ENCODE results near the gene SF1.

Gene SF1

GRCh38 chr11:64719406-64719805 lies 58.9 kb downstream of the SF1 start:
- Histone ChIP-seq H3K27ac (ENCODE audit: low read depth, low read length) (no peak overlapping the region), H3K27me3 (ENCODE audit: insufficient read depth, low read length, poor library complexity) (peaks cover 7% of the 10 kb centered on the region), H3K9ac (ENCODE audit: low read length) (no peak overlapping the region), H3K36me3 (ENCODE audit: control insufficient read depth, insufficient read depth, low read length) (no peaks in the 10 kb centered on the region), H2AK5ac (ENCODE audit: low read length) (no peak overlapping the region), H3K18ac (ENCODE audit: low read length) (no peak overlapping the region), H3K4me1 (ENCODE audit: control insufficient read depth, low read depth, low read length) (no peaks in the 10 kb centered on the region), H4K5ac (ENCODE audit: low read length) (no peak overlapping the region), H3K4me2 (ENCODE audit: low read length) (no peak overlapping the region), H2BK5ac (ENCODE audit: low read length) (no peak overlapping the region), H4K8ac (ENCODE audit: low read depth, low read length) (no peak overlapping the region), H3K56ac (ENCODE audit: low read length) (no peak overlapping the region), H3K4ac (ENCODE audit: low read depth, low read length) (no peak overlapping the region), H2BK15ac (replicated peaks; ENCODE audit: low read depth) (no peak overlapping the region), H3K79me1 (ENCODE audit: low read length) (no peaks in the 10 kb centered on the region), H2BK120ac (ENCODE audit: low read depth, low read length) (no peak overlapping the region), H3K4me3 (ENCODE audit: low read length) (no peak overlapping the region), H3K79me2 (ENCODE audit: control insufficient read depth, insufficient read depth, low read length) (no peaks in the 10 kb centered on the region), H3K23ac (ENCODE audit: low read length) (no peak overlapping the region)
- DNase-seq: no peak
- WGBS (ENCODE audit: extremely low coverage, insufficient coverage, low lambda C conversion rate): no CpG with 5 or more reads among the region's 10 CpGs

DNA sequence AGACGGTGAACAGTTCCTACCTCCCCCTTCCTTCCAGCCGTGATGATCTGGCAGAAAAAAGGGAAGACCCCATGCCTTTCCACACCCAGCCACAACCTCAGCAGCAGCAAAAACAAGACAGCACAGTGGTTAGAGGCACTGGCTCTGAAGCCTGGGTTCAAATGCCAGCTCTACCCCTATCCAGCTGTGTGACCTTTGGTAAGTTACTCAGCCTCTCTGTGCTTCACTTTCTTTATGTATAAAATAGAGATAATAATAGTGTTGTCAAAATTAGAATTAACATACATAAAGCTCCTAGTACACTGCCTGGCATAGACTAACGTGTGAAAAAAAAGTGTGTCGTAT lies 59.6 kb downstream of the SF1 start:
- Histone ChIP-seq H3K4me3 (ENCODE audit: low read length) (no peak overlapping the region), H2BK120ac (ENCODE audit: low read depth, low read length) (no peak overlapping the region), H3K4ac (ENCODE audit: low read depth, low read length) (no peak overlapping the region), H4K8ac (ENCODE audit: low read depth, low read length) (no peak overlapping the region), H3K9ac (ENCODE audit: low read length) (no peak overlapping the region), H2BK15ac (replicated peaks; ENCODE audit: low read depth) (no peak overlapping the region), H4K5ac (ENCODE audit: low read length) (no peak overlapping the region), H3K23ac (ENCODE audit: low read length) (no peak overlapping the region), H3K4me1 (ENCODE audit: control insufficient read depth, low read depth, low read length) (no peaks in the 10 kb centered on the region), H2AK5ac (ENCODE audit: low read length) (no peak overlapping the region), H3K27me3 (ENCODE audit: insufficient read depth, low read length, poor library complexity) (peaks cover 11% of the 10 kb centered on the region), H3K4me2 (ENCODE audit: low read length) (no peak overlapping the region), H3K79me2 (ENCODE audit: control insufficient read depth, insufficient read depth, low read length) (no peaks in the 10 kb centered on the region), H3K56ac (ENCODE audit: low read length) (no peak overlapping the region), H2BK5ac (ENCODE audit: low read length) (no peak overlapping the region), H3K18ac (ENCODE audit: low read length) (no peak overlapping the region), H3K27ac (ENCODE audit: low read depth, low read length) (no peak overlapping the region), H3K79me1 (ENCODE audit: low read length) (no peaks in the 10 kb centered on the region), H3K36me3 (ENCODE audit: control insufficient read depth, insufficient read depth, low read length) (no peaks in the 10 kb centered on the region)
- no peak for DNase-seq
- no CpG with 5 or more reads among the region's 4 CpGs for WGBS (ENCODE audit: extremely low coverage, insufficient coverage, low lambda C conversion rate)

DNA sequence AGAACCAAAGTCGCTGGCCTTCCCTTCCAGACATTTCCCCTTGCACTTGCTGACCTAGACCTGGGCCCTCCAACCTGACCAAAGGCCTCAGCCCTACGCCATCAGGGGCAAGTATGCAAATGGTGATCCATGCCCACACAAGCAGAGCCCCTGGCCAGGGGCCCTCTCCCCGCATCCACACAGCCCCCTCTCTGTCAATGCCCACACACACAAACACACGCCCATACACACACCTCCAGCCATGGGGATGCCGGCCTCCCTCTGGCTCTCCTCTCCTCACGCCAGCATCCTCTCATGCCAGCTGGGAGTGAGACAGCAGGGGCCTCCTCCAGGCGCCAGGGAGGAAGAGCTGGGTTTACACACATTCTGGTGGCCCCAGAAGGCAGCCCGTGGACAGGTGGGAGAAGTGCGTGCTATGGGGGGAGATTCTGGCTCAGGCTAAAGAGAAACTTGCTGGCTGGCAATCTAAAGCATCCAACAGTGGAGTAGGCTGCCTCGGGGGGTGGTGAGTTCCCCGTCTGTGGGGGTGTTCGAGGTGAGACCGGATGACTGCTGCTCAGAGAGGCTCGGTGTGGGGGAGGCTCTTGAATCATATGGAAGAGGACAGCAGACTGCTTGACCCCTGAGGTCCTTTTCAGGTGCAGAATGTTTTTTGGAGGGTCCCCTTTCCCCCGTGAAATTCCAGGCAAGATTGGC lies 60.1 kb downstream of the SF1 start:
- WGBS (ENCODE audit: extremely low coverage, insufficient coverage, low lambda C conversion rate): no CpG with 5 or more reads among the region's 15 CpGs
- H2AK5ac ChIP-seq (ENCODE audit: low read length): no peak overlapping the region
- no peak overlapping the region for H3K9ac ChIP-seq (ENCODE audit: low read length)
- H4K8ac ChIP-seq (ENCODE audit: low read depth, low read length): no peak overlapping the region
- no peak overlapping the region for H3K56ac ChIP-seq (ENCODE audit: low read length)
- DNase-seq: no peak
- H3K4me3 ChIP-seq (ENCODE audit: low read length): no peak overlapping the region
- H3K79me1 ChIP-seq (ENCODE audit: low read length): no peaks in the 10 kb centered on the region
- H3K79me2 ChIP-seq (ENCODE audit: control insufficient read depth, insufficient read depth, low read length): no peaks in the 10 kb centered on the region
- no peak overlapping the region for H2BK120ac ChIP-seq (ENCODE audit: low read depth, low read length)
- no peaks in the 10 kb centered on the region for H3K4me1 ChIP-seq (ENCODE audit: control insufficient read depth, low read depth, low read length)
- H3K27ac ChIP-seq (ENCODE audit: low read depth, low read length): no peak overlapping the region
- no peak overlapping the region for H4K5ac ChIP-seq (ENCODE audit: low read length)
- H3K4ac ChIP-seq (ENCODE audit: low read depth, low read length): no peak overlapping the region
- peaks cover 13% of the 10 kb centered on the region for H3K27me3 ChIP-seq (ENCODE audit: insufficient read depth, low read length, poor library complexity)
- H3K4me2 ChIP-seq (ENCODE audit: low read length): no peak overlapping the region
- no peak overlapping the region for H2BK5ac ChIP-seq (ENCODE audit: low read length)
- no peak overlapping the region for H2BK15ac ChIP-seq (replicated peaks; ENCODE audit: low read depth)
- no peaks in the 10 kb centered on the region for H3K36me3 ChIP-seq (ENCODE audit: control insufficient read depth, insufficient read depth, low read length)
- H3K18ac ChIP-seq (ENCODE audit: low read length): no peak overlapping the region
- H3K23ac ChIP-seq (ENCODE audit: low read length): no peak overlapping the region

DNA sequence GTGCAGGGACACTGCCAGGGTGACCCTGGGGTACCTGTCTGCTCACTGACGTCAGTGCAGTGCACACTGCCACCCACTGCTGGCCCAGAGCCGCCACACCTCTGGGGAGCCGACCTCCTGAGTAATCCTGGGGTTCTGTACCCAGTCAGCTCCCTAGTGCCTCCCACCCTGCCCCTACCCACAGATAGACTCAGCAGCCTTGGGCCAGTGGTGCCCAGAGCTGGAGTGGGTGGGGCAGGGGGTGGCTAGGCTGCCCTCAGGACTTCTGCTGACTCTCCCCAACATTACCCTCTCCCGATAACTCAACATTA lies 61.1 kb downstream of the SF1 start:
- Histone ChIP-seq H2BK15ac (replicated peaks; ENCODE audit: low read depth) (no peak overlapping the region), H3K56ac (ENCODE audit: low read length) (no peak overlapping the region), H3K27ac (ENCODE audit: low read depth, low read length) (no peak overlapping the region), H3K79me2 (ENCODE audit: control insufficient read depth, insufficient read depth, low read length) (no peaks in the 10 kb centered on the region), H3K4me1 (ENCODE audit: control insufficient read depth, low read depth, low read length) (no peaks in the 10 kb centered on the region), H3K36me3 (ENCODE audit: control insufficient read depth, insufficient read depth, low read length) (no peaks in the 10 kb centered on the region), H3K4me3 (ENCODE audit: low read length) (no peak overlapping the region), H3K79me1 (ENCODE audit: low read length) (no peaks in the 10 kb centered on the region), H2BK120ac (ENCODE audit: low read depth, low read length) (no peak overlapping the region), H3K27me3 (ENCODE audit: insufficient read depth, low read length, poor library complexity) (peaks cover 18% of the 10 kb centered on the region), H3K18ac (ENCODE audit: low read length) (no peak overlapping the region), H4K5ac (ENCODE audit: low read length) (no peak overlapping the region), H3K4me2 (ENCODE audit: low read length) (no peak overlapping the region), H4K8ac (ENCODE audit: low read depth, low read length) (no peak overlapping the region), H3K4ac (ENCODE audit: low read depth, low read length) (no peak overlapping the region), H2AK5ac (ENCODE audit: low read length) (no peak overlapping the region), H3K23ac (ENCODE audit: low read length) (no peak overlapping the region), H2BK5ac (ENCODE audit: low read length) (no peak overlapping the region), H3K9ac (ENCODE audit: low read length) (no peak overlapping the region)
- WGBS (ENCODE audit: extremely low coverage, insufficient coverage, low lambda C conversion rate): no CpG with 5 or more reads among the region's 4 CpGs
- DNase-seq: no peak

DNA sequence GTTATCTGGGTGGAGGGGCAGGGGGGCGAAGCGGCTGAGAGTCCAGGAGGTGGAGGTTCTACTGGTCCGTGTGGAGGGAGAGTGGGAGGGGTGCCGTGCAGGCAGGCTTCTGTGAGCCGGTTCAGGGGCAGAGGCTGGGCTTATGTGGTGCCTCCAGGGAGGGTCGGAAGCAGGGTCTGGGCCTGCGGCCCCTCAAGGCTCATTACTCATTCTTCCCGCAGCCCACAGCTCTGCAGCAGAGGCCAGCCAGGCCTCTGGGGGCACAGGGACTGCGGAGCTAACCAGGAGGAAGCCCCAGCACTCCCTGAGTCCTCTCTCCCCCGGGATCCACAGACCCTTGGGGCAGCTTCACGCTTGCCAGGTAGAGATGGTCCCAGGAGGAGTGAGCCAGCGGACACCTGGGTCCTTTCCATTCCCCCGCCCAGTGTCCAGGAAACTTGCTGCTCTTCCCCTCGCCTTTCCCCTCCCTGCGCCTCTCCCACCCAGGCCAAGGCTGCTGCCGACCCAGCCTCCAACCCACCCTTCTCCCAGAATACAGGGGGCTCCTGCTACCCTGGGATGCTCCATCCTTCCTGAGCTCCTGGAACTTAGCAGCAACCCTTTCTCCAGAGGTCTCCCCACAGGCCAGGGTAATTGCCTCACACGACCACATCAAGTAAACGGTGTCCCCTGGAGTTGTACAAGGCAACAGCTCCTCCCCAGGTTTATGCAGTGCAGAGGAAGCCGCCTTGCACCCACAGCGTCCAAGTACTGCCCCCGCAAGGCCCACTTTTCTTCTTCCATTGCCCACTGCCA lies 61.7 kb downstream of the SF1 start:
- Histone ChIP-seq H3K23ac (ENCODE audit: low read length) (no peak overlapping the region), H3K56ac (ENCODE audit: low read length) (no peak overlapping the region), H2BK5ac (ENCODE audit: low read length) (no peak overlapping the region), H4K8ac (ENCODE audit: low read depth, low read length) (no peak overlapping the region), H3K4me3 (ENCODE audit: low read length) (no peak overlapping the region), H3K27ac (ENCODE audit: low read depth, low read length) (no peak overlapping the region), H2BK15ac (replicated peaks; ENCODE audit: low read depth) (no peak overlapping the region), H3K27me3 (ENCODE audit: insufficient read depth, low read length, poor library complexity) (peaks cover 17% of the 10 kb centered on the region), H4K5ac (ENCODE audit: low read length) (no peak overlapping the region), H3K9ac (ENCODE audit: low read length) (no peak overlapping the region), H3K4ac (ENCODE audit: low read depth, low read length) (no peak overlapping the region), H3K36me3 (ENCODE audit: control insufficient read depth, insufficient read depth, low read length) (no peaks in the 10 kb centered on the region), H3K79me1 (ENCODE audit: low read length) (no peaks in the 10 kb centered on the region), H3K79me2 (ENCODE audit: control insufficient read depth, insufficient read depth, low read length) (no peaks in the 10 kb centered on the region), H2BK120ac (ENCODE audit: low read depth, low read length) (no peak overlapping the region), H3K4me2 (ENCODE audit: low read length) (no peak overlapping the region), H2AK5ac (ENCODE audit: low read length) (no peak overlapping the region), H3K18ac (ENCODE audit: low read length) (no peak overlapping the region), H3K4me1 (ENCODE audit: control insufficient read depth, low read depth, low read length) (no peaks in the 10 kb centered on the region)
- no peak for DNase-seq
- WGBS (ENCODE audit: extremely low coverage, insufficient coverage, low lambda C conversion rate): no CpG with 5 or more reads among the region's 21 CpGs

Data from mesendoderm (in vitro differentiated cells).